ENCODE measurements around the gene GRM7. TPM values are rescaled to one million over a fixed set of nuclear protein-coding genes. Genes with fewer than 3 reads are reported as not detected.

GRM7 gene
- total RNA-seq, 6 donors from 2014 or later: 0.46 to 8.6 TPM; not detected in 4

- Histone ChIP-seq H3K36me3 (no peaks in the 10 kb centered on the region), H3K27me3 (no peaks in the 10 kb centered on the region), H3K4me3 (no peak overlapping the region), H3K27ac (no peak overlapping the region), H3K9me3 (no peaks in the 10 kb centered on the region), H3K4me1 (no peaks in the 10 kb centered on the region)
- no peak for ATAC-seq (ENCODE audit: low FRiP score in 2 of 2)
- WGBS, 2 donors: 87 to 93% methylated on average over 2 of the region's 2 CpGs
- TF ChIP-seq POLR2A (IDR thresholded peaks at IDR 0.05): no peak
- no peak for TF ChIP-seq CTCF (IDR thresholded peaks at IDR 0.05)
- no peak for TF ChIP-seq EP300 (IDR thresholded peaks at IDR 0.05)
- TF ChIP-seq POLR2AphosphoS5 (IDR thresholded peaks at IDR 0.05): no peak
- no peak for DNase-seq
Observed at GRCh38 chr3:7696320-7696719, 835.4 kb downstream of the GRM7 start.

GRCh38 chr3:7697548-7697947 is 836.6 kb downstream of the GRM7 start:
- H3K27ac ChIP-seq: no peak overlapping the region
- no peaks in the 10 kb centered on the region for H3K9me3 ChIP-seq
- no peaks in the 10 kb centered on the region for H3K4me1 ChIP-seq
- no peaks in the 10 kb centered on the region for H3K36me3 ChIP-seq
- DNase-seq (no peak), ATAC-seq (ENCODE audit: low FRiP score in 2 of 2) (no peak)
- 80 to 89% methylated on average over 4 of the region's 4 CpGs for WGBS, 2 donors
- no peak for TF ChIP-seq EP300 (IDR thresholded peaks at IDR 0.05)
- TF ChIP-seq CTCF (IDR thresholded peaks at IDR 0.05): no peak
- no peak for TF ChIP-seq POLR2A (IDR thresholded peaks at IDR 0.05)
- no peak for TF ChIP-seq POLR2AphosphoS5 (IDR thresholded peaks at IDR 0.05)
- no peaks in the 10 kb centered on the region for H3K27me3 ChIP-seq
- H3K4me3 ChIP-seq: no peak overlapping the region

GRCh38 chr3:7700539-7700938 is 839.6 kb downstream of the GRM7 start:
- no peak for DNase-seq
- 41 to 54% methylated on average over 2 of the region's 2 CpGs for WGBS, 2 donors

GRCh38 chr3:7700977-7701376 is 840.1 kb downstream of the GRM7 start:
- DNase-seq (no peak), ATAC-seq (ENCODE audit: low FRiP score in 2 of 2) (no peak)
- H3K4me1 ChIP-seq: no peaks in the 10 kb centered on the region
- no peak overlapping the region for H3K4me3 ChIP-seq
- H3K36me3 ChIP-seq: no peaks in the 10 kb centered on the region
- no peak overlapping the region for H3K27ac ChIP-seq
- WGBS, 2 donors: 75 to 77% methylated on average over 6 of the region's 6 CpGs
- H3K27me3 ChIP-seq: no peaks in the 10 kb centered on the region
- no peak for TF ChIP-seq CTCF (IDR thresholded peaks at IDR 0.05)
- TF ChIP-seq POLR2AphosphoS5 (IDR thresholded peaks at IDR 0.05): no peak
- no peak for TF ChIP-seq POLR2A (IDR thresholded peaks at IDR 0.05)
- no peak for TF ChIP-seq EP300 (IDR thresholded peaks at IDR 0.05)
- no peaks in the 10 kb centered on the region for H3K9me3 ChIP-seq

More at GRCh38 chr3:7700539-7700938, 839.6 kb downstream of the GRM7 start:
- Histone ChIP-seq H3K36me3 (no peaks in the 10 kb centered on the region), H3K27ac (no peak overlapping the region), H3K4me1 (no peaks in the 10 kb centered on the region), H3K27me3 (no peaks in the 10 kb centered on the region), H3K4me3 (no peak overlapping the region), H3K9me3 (no peaks in the 10 kb centered on the region)
- TF ChIP-seq POLR2A (IDR thresholded peaks at IDR 0.05) (no peak), EP300 (IDR thresholded peaks at IDR 0.05) (no peak), POLR2AphosphoS5 (IDR thresholded peaks at IDR 0.05) (no peak), CTCF (IDR thresholded peaks at IDR 0.05) (no peak)
- no peak for ATAC-seq (ENCODE audit: low FRiP score in 2 of 2)

GRCh38 chr3:7707187-7707586 is 846.3 kb downstream of the GRM7 start:
- WGBS, 2 donors: 34 to 40% methylated on average over 3 of the region's 3 CpGs
- no peak for TF ChIP-seq POLR2A (IDR thresholded peaks at IDR 0.05)
- TF ChIP-seq EP300 (IDR thresholded peaks at IDR 0.05): no peak
- no peak for TF ChIP-seq POLR2AphosphoS5 (IDR thresholded peaks at IDR 0.05)
- no peak for TF ChIP-seq CTCF (IDR thresholded peaks at IDR 0.05)
- H3K36me3 ChIP-seq: no peaks in the 10 kb centered on the region
- no peaks in the 10 kb centered on the region for H3K9me3 ChIP-seq
- no peaks in the 10 kb centered on the region for H3K27me3 ChIP-seq
- ATAC-seq (ENCODE audit: low FRiP score in 2 of 2): peak in 1 of 2 donors; percentile 62
- no peak overlapping the region for H3K4me3 ChIP-seq
- DNase-seq: peak in 1 of 2 donors; percentile 45
- H3K4me1 ChIP-seq: peaks cover 0 to 7% (median 1%) of the 10 kb centered on the region in 4 donors
- H3K27ac ChIP-seq: no peak overlapping the region
